DOHH2 (cell line): ENCODE measurements around the gene PARP14.
"Not testable (repeated sequence)": the region's sequence is repeated elsewhere in the genome, so short reads cannot be mapped to it uniquely, and the experiment has no call there.

Experiments used
- H3F3A ChIP-seq: fragments of 200-600 bp; sonication (generic), shearing (Covaris generic); 2 replicates; pipeline ENCODE4 v1.6.0; 2016; ENCODE audit warnings: antibody characterized with exemption, mild to moderate bottlenecking; ENCODE audit not compliant: control insufficient read depth, insufficient read depth
- H3K27ac ChIP-seq: fragments of 200-600 bp; sonication (generic); 2 replicates; pipeline ENCODE4 v1.5.1; 2014; ENCODE audit warnings: low read depth, mild to moderate bottlenecking, low read length, moderate library complexity
- H3K27me3 ChIP-seq: fragments of 200-600 bp; sonication (generic); 2 replicates; pipeline ENCODE4 v1.6.1; 2014; ENCODE audit warnings: mild to moderate bottlenecking, low read length, mixed read lengths; ENCODE audit not compliant: control insufficient read depth
- H3K36me3 ChIP-seq: fragments of 200-600 bp; sonication (generic); 2 replicates; pipeline ENCODE4 v1.6.1; 2014; ENCODE audit warnings: mild to moderate bottlenecking, low read length, moderate library complexity, mixed read lengths; ENCODE audit not compliant: control insufficient read depth
- H3K4me1 ChIP-seq: fragments of 200-600 bp; sonication (generic); 2 replicates; pipeline ENCODE4 v1.6.1; 2014; ENCODE audit warnings: mild to moderate bottlenecking, low read length, mixed read lengths; ENCODE audit not compliant: control insufficient read depth
- H3K4me2 ChIP-seq: fragments of 200-600 bp; sonication (generic); 2 replicates; pipeline ENCODE4 v1.6.0; 2014; ENCODE audit warnings: mild to moderate bottlenecking, low read length, moderate library complexity
- H3K4me3 ChIP-seq: fragments of 200-600 bp; sonication (generic); 2 replicates; pipeline ENCODE4 v1.5.1; 2014; ENCODE audit warnings: mild to moderate bottlenecking, low read length, mixed read lengths
- H3K79me2 ChIP-seq: fragments of 200-600 bp; sonication (generic); 2 replicates; pipeline ENCODE4 v1.6.1; 2014; ENCODE audit warnings: mild to moderate bottlenecking, low read length, mixed read lengths; ENCODE audit not compliant: control insufficient read depth
- H3K9me2 ChIP-seq: fragments of 200-600 bp; sonication (generic); replicated peaks from 2 replicates; pipeline ENCODE4 v1.6.1; 2014; ENCODE audit warnings: mild to moderate bottlenecking, low read length, mixed read lengths; ENCODE audit not compliant: control insufficient read depth
- H3K9me3 ChIP-seq: fragments of 200-600 bp; sonication (generic); 2 replicates; pipeline ENCODE4 v1.6.1; 2014; ENCODE audit warnings: antibody characterized with exemption, low read length, mixed read lengths; ENCODE audit not compliant: control insufficient read depth, insufficient read depth
- H4K20me1 ChIP-seq: fragments of 200-600 bp; sonication (generic); 2 replicates; pipeline ENCODE4 v1.6.0; 2014; ENCODE audit warnings: low read depth, mild to moderate bottlenecking, antibody characterized with exemption, low read length, moderate library complexity; ENCODE audit not compliant: control insufficient read depth, insufficient read depth
- CTCF ChIP-seq: fragments of 200-600 bp; sonication (generic); IDR thresholded peaks from one replicate; pipeline ENCODE4 v1.5.1; 2014; ENCODE audit warnings: antibody characterized with exemption, mild to moderate bottlenecking, low read depth, low read length; ENCODE audit not compliant: poor library complexity, severe bottlenecking
- EZH2phosphoT487 ChIP-seq: fragments of 200-600 bp; sonication (generic); IDR thresholded peaks from 2 replicates; pipeline ENCODE4 v1.6.1; 2017; ENCODE audit warnings: borderline replicate concordance, mild to moderate bottlenecking, antibody characterized with exemption, low read length, moderate library complexity, mixed read lengths

PARP14 gene

GRCh38 chr3:122679882-122680474, 661 bp upstream of the PARP14 start:
- Histone ChIP-seq H3K9me3 (no peaks in the 10 kb centered on the region; the same call in 1 of the 2 replicates), H3K27ac (no peak overlapping the region)

GRCh38 chr3:122681284-122681973, 790 bp downstream of the PARP14 start:
- peaks cover 52% of the 10 kb centered on the region for H3K4me1 ChIP-seq
- no peak for TF ChIP-seq EZH2phosphoT487
- no peak for TF ChIP-seq CTCF
- H3K36me3 ChIP-seq = no peaks in the 10 kb centered on the region
- no peaks in the 10 kb centered on the region for H3K79me2 ChIP-seq
- H4K20me1 ChIP-seq = no peaks in the 10 kb centered on the region
- H3K27ac ChIP-seq = no peak overlapping the region
- H3F3A ChIP-seq = no peaks in the 10 kb centered on the region; the same call in none of the 2 replicates
- peak overlapping the region; percentile 80 for H3K4me3 ChIP-seq
- peak overlapping the region; percentile 93 for H3K4me2 ChIP-seq
- peaks cover 14% of the 10 kb centered on the region for H3K27me3 ChIP-seq
- no peaks in the 10 kb centered on the region for H3K9me3 ChIP-seq
- no peaks in the 10 kb centered on the region for H3K9me2 ChIP-seq

More at GRCh38 chr3:122679882-122680474, 661 bp upstream of the PARP14 start:
- H3K4me1 ChIP-seq = peaks cover 52% of the 10 kb centered on the region
- H3F3A ChIP-seq = no peaks in the 10 kb centered on the region; the same call in none of the 2 replicates
- H3K4me2 ChIP-seq = peak overlapping the region; percentile 93
- H4K20me1 ChIP-seq = no peaks in the 10 kb centered on the region
- H3K4me3 ChIP-seq = peak overlapping the region; percentile 80
- no peak for TF ChIP-seq EZH2phosphoT487
- TF ChIP-seq CTCF = no peak
- H3K27me3 ChIP-seq = peaks cover 14% of the 10 kb centered on the region
- H3K79me2 ChIP-seq = no peaks in the 10 kb centered on the region
- no peaks in the 10 kb centered on the region for H3K36me3 ChIP-seq
- no peaks in the 10 kb centered on the region for H3K9me2 ChIP-seq

- peak overlapping the region; percentile 80 for H3K4me3 ChIP-seq
- TF ChIP-seq EZH2phosphoT487 (no peak), CTCF (no peak)
- no peaks in the 10 kb centered on the region for H3K79me2 ChIP-seq
- H3K9me2 ChIP-seq = no peaks in the 10 kb centered on the region
- H3K4me2 ChIP-seq = peak overlapping the region; percentile 93
- H3K36me3 ChIP-seq = no peaks in the 10 kb centered on the region
- no peaks in the 10 kb centered on the region; the same call in none of the 2 replicates for H3F3A ChIP-seq
- no peaks in the 10 kb centered on the region for H3K9me3 ChIP-seq
- H3K27ac ChIP-seq = no peak overlapping the region
- peaks cover 52% of the 10 kb centered on the region for H3K4me1 ChIP-seq
- no peaks in the 10 kb centered on the region for H4K20me1 ChIP-seq
- peaks cover 14% of the 10 kb centered on the region for H3K27me3 ChIP-seq
Observed at GRCh38 chr3:122681974-122682409, 1.4 kb downstream of the PARP14 start.

GRCh38 chr3:122682778-122683411, 2.3 kb downstream of the PARP14 start:
- not testable (repeated sequence) for H3K9me3 ChIP-seq
- H3K27me3 ChIP-seq = peaks cover 14% of the 10 kb centered on the region

More at GRCh38 chr3:122682778-122683411, 2.3 kb downstream of the PARP14 start:
- not testable (repeated sequence) for H3K27ac ChIP-seq, H3K9me2 ChIP-seq, H3F3A ChIP-seq, H3K36me3 ChIP-seq, H4K20me1 ChIP-seq, H3K79me2 ChIP-seq
- Histone ChIP-seq H3K4me1 (peaks cover 52% of the 10 kb centered on the region), H3K4me2 (peak overlapping the region; percentile 37), H3K4me3 (peak overlapping the region; percentile 30)
